HepG2 (cell line): Measurements from ENCODE around the gene LRIG1. TPM values are rescaled to one million over a fixed set of nuclear protein-coding genes. Genes with fewer than 3 reads are reported as not detected.
A peak's percentile ranks its signal among the peaks of the same experiment; 100 is the strongest.

Experiments
- AHR ChIP-seq: IDR thresholded peaks from 2 replicates; pipeline ENCODE4 v1.6.1; 2018; ENCODE audit warnings: missing genetic modification reagents, missing compliant biosample characterization
- CBFB ChIP-seq: sonication (generic); formaldehyde crosslinking; IDR thresholded peaks from 2 replicates; pipeline ENCODE4 v1.4.0; 2020; ENCODE audit warnings: missing genetic modification reagents
- CHCHD3 ChIP-seq: sonication (generic); formaldehyde crosslinking; IDR thresholded peaks from 2 replicates; pipeline ENCODE4 v1.8.0; 2022; ENCODE audit warnings: mild to moderate bottlenecking, missing genetic modification reagents, moderate library complexity
- GABPB1 ChIP-seq: IDR thresholded peaks from 2 replicates; pipeline ENCODE4 v1.6.1; 2016; ENCODE audit warnings: mild to moderate bottlenecking, missing genetic modification reagents, moderate library complexity, missing compliant biosample characterization
- GZF1 ChIP-seq: sonication (generic); formaldehyde crosslinking; IDR thresholded peaks from 2 replicates; pipeline ENCODE4 v1.5.1; 2020; ENCODE audit warnings: mild to moderate bottlenecking, missing genetic modification reagents
- LCORL ChIP-seq, 2 experiments: fragments of 450-650 bp in 1 of 2; sonication (generic) in 1 of 2; formaldehyde crosslinking in 1 of 2; IDR thresholded peaks; 2 replicates each; pipeline versions ENCODE4 v1.5.0 to v1.6.1; 2017 to 2020; ENCODE audit warnings: antibody characterized with exemption in 1 of 2, missing genetic modification reagents in 1 of 2
- MIER2 ChIP-seq: IDR thresholded peaks from 2 replicates; pipeline ENCODE4 v1.6.1; 2016; ENCODE audit warnings: missing biosample characterization, missing genetic modification reagents
- RXRB ChIP-seq: IDR thresholded peaks from 2 replicates; pipeline ENCODE4 v1.6.1; 2016; ENCODE audit warnings: borderline replicate concordance, missing genetic modification reagents, missing compliant biosample characterization
- SALL1 ChIP-seq: sonication (generic); formaldehyde crosslinking; IDR thresholded peaks from 2 replicates; pipeline ENCODE4 v1.8.0; 2022; ENCODE audit warnings: mild to moderate bottlenecking, missing genetic modification reagents
- XRCC5 ChIP-seq: fragments of 200-400 bp; formaldehyde crosslinking; optimal IDR thresholded peaks from 2 replicates; pipeline ENCODE3; 2017; ENCODE audit warnings: mild to moderate bottlenecking, low read length
- ZBTB38 ChIP-seq: sonication (generic); formaldehyde crosslinking; IDR thresholded peaks from 2 replicates; pipeline ENCODE4 v1.5.1; 2020; ENCODE audit warnings: mild to moderate bottlenecking, missing genetic modification reagents
- ZMYM4 ChIP-seq: sonication (generic); formaldehyde crosslinking; IDR thresholded peaks from 2 replicates; pipeline ENCODE4 v1.8.1; 2023; ENCODE audit warnings: mild to moderate bottlenecking, missing genetic modification reagents
- polyA plus RNA-seq, 8 experiments: library from polyadenylated mRNA; depleted of rRNA in 3 of 8; stranded (reverse) in 7 of 8; unstranded in 1 of 8; fragments of >200 nt; fragmentation: Illumina TruSeq in 4 of 8; extraction: Trizol in 4 of 8; gene quantifications; 2 replicates each; pipeline versions ENCODE4 v1.2.1 to v1.2.3, GENCODE V29; 2011 to 2016; ENCODE audit warnings: low read depth in 4 of 8, missing spikeins in 1 of 8, mixed read lengths in 1 of 8; ENCODE audit not compliant: insufficient read depth in 1 of 8
- total RNA-seq, 5 experiments: library from RNA; depleted of rRNA; stranded (reverse); fragments of >200 nt; fragmentation: Illumina TruSeq; extraction: Trizol; gene quantifications; 2 replicates each; pipeline ENCODE4 v1.2.3, GENCODE V29; 2016; ENCODE audit warnings: low read depth in 1 of 5
- TF ChIP-seq, protein P1 (sequence below): sonication (generic); formaldehyde crosslinking; IDR thresholded peaks from 2 replicates; pipeline ENCODE4 v1.5.1; 2020; ENCODE audit warnings: mild to moderate bottlenecking, missing genetic modification reagents, moderate library complexity
- TF ChIP-seq, protein P2 (sequence below): sonication (generic); formaldehyde crosslinking; IDR thresholded peaks from 2 replicates; pipeline ENCODE4 v1.5.0; 2020; ENCODE audit warnings: mild to moderate bottlenecking, missing genetic modification reagents, moderate library complexity
- TF ChIP-seq, protein P3 (sequence below): sonication (generic); formaldehyde crosslinking; IDR thresholded peaks from 2 replicates; pipeline ENCODE4 v1.4.0; 2020; ENCODE audit warnings: missing genetic modification reagents
- TF ChIP-seq, protein P4 (sequence below), 2 experiments: sonication (generic) in 1 of 2; formaldehyde crosslinking in 1 of 2; IDR thresholded peaks; 2 replicates each; pipeline versions ENCODE4 v1.5.1 to v1.6.1; 2011 to 2020; ENCODE audit warnings: borderline replicate concordance in 1 of 2, low read depth in 1 of 2, low read length in 1 of 2, mild to moderate bottlenecking in 1 of 2, missing genetic modification reagents in 1 of 2, moderate library complexity in 1 of 2
- TF ChIP-seq, protein P5 (sequence below): IDR thresholded peaks from 2 replicates; pipeline ENCODE4 v1.4.0; 2020; ENCODE audit warnings: mild to moderate bottlenecking, missing genetic modification reagents

The LRIG1 gene
- total and polyA plus RNA-seq, 2 of the 13 experiments (the other 11 are each of a cell fraction or from before 2014, with no cell fraction given), result 17.8 to 24.8 TPM

DNA sequence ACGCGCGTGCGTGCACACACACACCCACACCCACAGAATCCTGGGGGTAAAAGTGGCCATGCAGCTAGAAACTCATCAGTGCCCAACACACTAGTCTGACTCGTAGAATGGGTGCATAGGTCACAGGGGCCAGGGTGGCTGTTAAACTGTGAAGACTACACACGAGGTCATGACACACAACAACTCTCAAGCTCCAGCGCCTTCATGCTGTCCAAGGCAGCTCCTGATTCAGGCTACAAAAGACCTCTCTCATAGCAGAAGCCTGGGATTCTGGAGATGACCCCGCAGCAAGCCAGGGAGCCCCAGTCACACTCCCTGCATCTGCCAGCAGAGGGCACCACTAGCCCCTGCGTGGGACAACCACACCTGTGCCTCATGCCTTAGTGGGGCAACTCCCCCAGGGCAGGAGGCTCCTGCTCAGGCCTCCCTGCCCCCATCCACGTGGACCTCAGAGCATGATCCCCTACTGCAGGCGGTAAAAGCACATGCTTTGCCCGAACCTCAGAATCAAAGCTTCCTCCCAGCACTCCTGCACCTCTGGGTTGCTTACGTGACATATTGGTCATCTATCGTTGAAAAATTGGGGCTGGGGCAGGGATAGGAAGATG lies 93.1 kb downstream of the LRIG1 start (continued):
- TF ChIP-seq, protein P1, sequence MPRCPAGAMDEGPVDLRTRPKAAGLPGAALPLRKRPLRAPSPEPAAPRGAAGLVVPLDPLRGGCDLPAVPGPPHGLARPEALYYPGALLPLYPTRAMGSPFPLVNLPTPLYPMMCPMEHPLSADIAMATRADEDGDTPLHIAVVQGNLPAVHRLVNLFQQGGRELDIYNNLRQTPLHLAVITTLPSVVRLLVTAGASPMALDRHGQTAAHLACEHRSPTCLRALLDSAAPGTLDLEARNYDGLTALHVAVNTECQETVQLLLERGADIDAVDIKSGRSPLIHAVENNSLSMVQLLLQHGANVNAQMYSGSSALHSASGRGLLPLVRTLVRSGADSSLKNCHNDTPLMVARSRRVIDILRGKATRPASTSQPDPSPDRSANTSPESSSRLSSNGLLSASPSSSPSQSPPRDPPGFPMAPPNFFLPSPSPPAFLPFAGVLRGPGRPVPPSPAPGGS (CRISPR knock-in tag), result 0 out of 2 replicates have a peak, but pooled peaks have one; percentile 36
- TF ChIP-seq, protein P2, sequence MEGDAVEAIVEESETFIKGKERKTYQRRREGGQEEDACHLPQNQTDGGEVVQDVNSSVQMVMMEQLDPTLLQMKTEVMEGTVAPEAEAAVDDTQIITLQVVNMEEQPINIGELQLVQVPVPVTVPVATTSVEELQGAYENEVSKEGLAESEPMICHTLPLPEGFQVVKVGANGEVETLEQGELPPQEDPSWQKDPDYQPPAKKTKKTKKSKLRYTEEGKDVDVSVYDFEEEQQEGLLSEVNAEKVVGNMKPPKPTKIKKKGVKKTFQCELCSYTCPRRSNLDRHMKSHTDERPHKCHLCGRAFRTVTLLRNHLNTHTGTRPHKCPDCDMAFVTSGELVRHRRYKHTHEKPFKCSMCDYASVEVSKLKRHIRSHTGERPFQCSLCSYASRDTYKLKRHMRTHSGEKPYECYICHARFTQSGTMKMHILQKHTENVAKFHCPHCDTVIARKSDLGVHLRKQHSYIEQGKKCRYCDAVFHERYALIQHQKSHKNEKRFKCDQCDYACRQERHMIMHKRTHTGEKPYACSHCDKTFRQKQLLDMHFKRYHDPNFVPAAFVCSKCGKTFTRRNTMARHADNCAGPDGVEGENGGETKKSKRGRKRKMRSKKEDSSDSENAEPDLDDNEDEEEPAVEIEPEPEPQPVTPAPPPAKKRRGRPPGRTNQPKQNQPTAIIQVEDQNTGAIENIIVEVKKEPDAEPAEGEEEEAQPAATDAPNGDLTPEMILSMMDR, result peak; percentile 96
- TF ChIP-seq AHR (CRISPR knock-in tag) (peak; percentile 31; the same call in 1 of the 2 replicates), XRCC5 (no peak), GABPB1 (CRISPR knock-in tag) (no peak), GZF1 (CRISPR knock-in tag) (no peak), CHCHD3 (no peak), MIER2 (peak; percentile 46; the same call in 1 of the 2 replicates), CBFB (CRISPR knock-in tag) (0 out of 2 replicates have a peak, but pooled peaks have one; percentile 34), LCORL (IDR thresholded peaks at IDR 0.05) (no peak), LCORL (CRISPR knock-in tag; IDR thresholded peaks at IDR 0.05) (peak; percentile 38; the same call in 1 of the 2 replicates), RXRB (CRISPR knock-in tag) (peak; percentile 32; the same call in 1 of the 2 replicates), SALL1 (CRISPR knock-in tag) (peak; percentile 60), ZMYM4 (CRISPR knock-in tag) (peak; percentile 38; the same call in 1 of the 2 replicates), ZBTB38 (peak; percentile 28; the same call in 1 of the 2 replicates)
- TF ChIP-seq, protein P3, sequence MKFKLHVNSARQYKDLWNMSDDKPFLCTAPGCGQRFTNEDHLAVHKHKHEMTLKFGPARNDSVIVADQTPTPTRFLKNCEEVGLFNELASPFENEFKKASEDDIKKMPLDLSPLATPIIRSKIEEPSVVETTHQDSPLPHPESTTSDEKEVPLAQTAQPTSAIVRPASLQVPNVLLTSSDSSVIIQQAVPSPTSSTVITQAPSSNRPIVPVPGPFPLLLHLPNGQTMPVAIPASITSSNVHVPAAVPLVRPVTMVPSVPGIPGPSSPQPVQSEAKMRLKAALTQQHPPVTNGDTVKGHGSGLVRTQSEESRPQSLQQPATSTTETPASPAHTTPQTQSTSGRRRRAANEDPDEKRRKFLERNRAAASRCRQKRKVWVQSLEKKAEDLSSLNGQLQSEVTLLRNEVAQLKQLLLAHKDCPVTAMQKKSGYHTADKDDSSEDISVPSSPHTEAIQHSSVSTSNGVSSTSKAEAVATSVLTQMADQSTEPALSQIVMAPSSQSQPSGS (CRISPR knock-in tag), result 0 out of 2 replicates have a peak, but pooled peaks have one; percentile 51
- TF ChIP-seq, protein P4, sequence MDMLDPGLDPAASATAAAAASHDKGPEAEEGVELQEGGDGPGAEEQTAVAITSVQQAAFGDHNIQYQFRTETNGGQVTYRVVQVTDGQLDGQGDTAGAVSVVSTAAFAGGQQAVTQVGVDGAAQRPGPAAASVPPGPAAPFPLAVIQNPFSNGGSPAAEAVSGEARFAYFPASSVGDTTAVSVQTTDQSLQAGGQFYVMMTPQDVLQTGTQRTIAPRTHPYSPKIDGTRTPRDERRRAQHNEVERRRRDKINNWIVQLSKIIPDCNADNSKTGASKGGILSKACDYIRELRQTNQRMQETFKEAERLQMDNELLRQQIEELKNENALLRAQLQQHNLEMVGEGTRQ (IDR thresholded peaks at IDR 0.05; ENCODE audit: low read depth, low read length), result no peak
- TF ChIP-seq, protein P4 (CRISPR knock-in tag; IDR thresholded peaks at IDR 0.05; ENCODE audit: borderline replicate concordance), result no peak
- TF ChIP-seq, protein P5, sequence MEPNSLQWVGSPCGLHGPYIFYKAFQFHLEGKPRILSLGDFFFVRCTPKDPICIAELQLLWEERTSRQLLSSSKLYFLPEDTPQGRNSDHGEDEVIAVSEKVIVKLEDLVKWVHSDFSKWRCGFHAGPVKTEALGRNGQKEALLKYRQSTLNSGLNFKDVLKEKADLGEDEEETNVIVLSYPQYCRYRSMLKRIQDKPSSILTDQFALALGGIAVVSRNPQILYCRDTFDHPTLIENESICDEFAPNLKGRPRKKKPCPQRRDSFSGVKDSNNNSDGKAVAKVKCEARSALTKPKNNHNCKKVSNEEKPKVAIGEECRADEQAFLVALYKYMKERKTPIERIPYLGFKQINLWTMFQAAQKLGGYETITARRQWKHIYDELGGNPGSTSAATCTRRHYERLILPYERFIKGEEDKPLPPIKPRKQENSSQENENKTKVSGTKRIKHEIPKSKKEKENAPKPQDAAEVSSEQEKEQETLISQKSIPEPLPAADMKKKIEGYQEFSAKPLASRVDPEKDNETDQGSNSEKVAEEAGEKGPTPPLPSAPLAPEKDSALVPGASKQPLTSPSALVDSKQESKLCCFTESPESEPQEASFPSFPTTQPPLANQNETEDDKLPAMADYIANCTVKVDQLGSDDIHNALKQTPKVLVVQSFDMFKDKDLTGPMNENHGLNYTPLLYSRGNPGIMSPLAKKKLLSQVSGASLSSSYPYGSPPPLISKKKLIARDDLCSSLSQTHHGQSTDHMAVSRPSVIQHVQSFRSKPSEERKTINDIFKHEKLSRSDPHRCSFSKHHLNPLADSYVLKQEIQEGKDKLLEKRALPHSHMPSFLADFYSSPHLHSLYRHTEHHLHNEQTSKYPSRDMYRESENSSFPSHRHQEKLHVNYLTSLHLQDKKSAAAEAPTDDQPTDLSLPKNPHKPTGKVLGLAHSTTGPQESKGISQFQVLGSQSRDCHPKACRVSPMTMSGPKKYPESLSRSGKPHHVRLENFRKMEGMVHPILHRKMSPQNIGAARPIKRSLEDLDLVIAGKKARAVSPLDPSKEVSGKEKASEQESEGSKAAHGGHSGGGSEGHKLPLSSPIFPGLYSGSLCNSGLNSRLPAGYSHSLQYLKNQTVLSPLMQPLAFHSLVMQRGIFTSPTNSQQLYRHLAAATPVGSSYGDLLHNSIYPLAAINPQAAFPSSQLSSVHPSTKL (CRISPR knock-in tag), result peak; percentile 25; the same call in 1 of the 2 replicates
